ENCODE data around the gene KCP. TPM values are rescaled to one million over a fixed set of nuclear protein-coding genes. Genes with fewer than 3 reads are reported as not detected.

Gene KCP
- total RNA-seq, 4 donors from 2014 or later, result 0.18 to 3.5 TPM; not detected in 2

DNA sequence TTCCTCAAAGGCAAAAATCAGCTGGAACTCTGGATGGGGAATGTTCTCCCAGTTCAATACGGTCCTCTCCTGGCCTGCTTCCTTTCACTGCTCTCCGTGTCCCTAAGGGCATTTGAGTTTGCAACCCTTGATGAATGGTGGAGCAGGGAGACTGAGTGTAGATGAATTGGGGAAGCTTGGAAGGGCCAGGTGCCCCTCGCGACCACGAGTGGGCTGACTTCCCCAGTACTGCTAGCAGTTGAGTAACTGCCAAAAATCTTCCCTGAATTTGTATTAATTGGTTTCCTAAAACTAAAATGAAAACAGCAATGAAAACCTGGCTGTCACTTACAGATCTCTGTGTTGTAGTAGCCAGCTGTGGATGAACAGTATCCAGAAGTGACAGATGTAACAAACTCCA lies 40.8 kb upstream of the KCP start:
- H3K36me3 ChIP-seq, result no peaks in the 10 kb centered on the region
- H3K9me3 ChIP-seq, result no peaks in the 10 kb centered on the region
- no peak overlapping the region for H3K4me3 ChIP-seq
- H3K27ac ChIP-seq, result no peak overlapping the region
- intact Hi-C loops (cut with DNase I; ENCODE audit: low total_unique reads), result no loop called here
- H3K4me1 ChIP-seq, result no peaks in the 10 kb centered on the region
- TF ChIP-seq CTCF (IDR thresholded peaks at IDR 0.05) (no peak), POLR2A (IDR thresholded peaks at IDR 0.05) (no peak)
- no peaks in the 10 kb centered on the region for H3K27me3 ChIP-seq
- no peak for DNase-seq

GRCh38 chr7:128948976-128949760 lies 38.7 kb upstream of the KCP start:
- Histone ChIP-seq H3K4me3 (no peak overlapping the region), H3K27me3 (no peaks in the 10 kb centered on the region), H3K27ac (no peak overlapping the region), H3K9me3 (no peaks in the 10 kb centered on the region), H3K4me1 (no peaks in the 10 kb centered on the region), H3K36me3 (no peaks in the 10 kb centered on the region)
- DNase-seq, result no peak
- intact Hi-C loops (cut with DNase I; ENCODE audit: low total_unique reads), result no loop called here
- TF ChIP-seq POLR2A (IDR thresholded peaks at IDR 0.05) (no peak), CTCF (IDR thresholded peaks at IDR 0.05) (no peak)

DNA sequence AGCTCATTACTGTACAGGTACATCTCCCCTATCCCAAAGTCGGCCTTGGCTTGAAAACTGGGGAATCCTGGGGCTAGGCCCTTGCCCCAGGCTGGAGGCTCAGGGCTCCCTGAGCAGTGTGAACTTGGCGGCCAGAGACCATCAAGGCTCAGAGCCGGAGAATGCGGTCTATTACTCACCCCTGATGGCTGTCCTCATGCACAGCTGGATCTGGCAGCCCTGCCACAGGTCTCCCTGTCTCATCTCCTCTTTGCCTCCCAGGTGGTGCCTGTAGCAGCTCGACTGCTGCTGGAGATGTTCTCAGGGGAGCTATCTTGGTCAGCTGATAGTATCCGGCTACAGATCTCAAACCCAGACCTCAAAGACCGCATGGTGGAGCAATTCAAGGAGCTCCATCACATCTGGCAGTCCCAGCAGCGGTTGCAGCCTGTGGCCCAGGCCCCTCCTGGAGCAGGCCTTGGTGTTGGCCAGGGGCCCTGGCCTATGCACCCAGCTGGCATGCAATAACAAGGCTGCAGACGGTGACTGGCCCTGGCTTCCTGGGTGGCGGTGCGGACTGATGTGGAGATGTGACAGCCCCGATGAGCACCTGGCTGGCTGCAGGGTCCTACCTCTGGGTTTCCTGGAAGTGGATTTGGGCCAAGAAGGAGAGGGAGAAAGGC lies 37.9 kb upstream of the KCP start:
- H3K36me3 ChIP-seq, result no peaks in the 10 kb centered on the region
- H3K27ac ChIP-seq, result no peak overlapping the region
- H3K9me3 ChIP-seq, result no peaks in the 10 kb centered on the region
- H3K27me3 ChIP-seq, result no peaks in the 10 kb centered on the region
- TF ChIP-seq POLR2A (IDR thresholded peaks at IDR 0.05), result no peak
- no peak for TF ChIP-seq CTCF (IDR thresholded peaks at IDR 0.05)
- H3K4me3 ChIP-seq, result no peak overlapping the region
- no peaks in the 10 kb centered on the region for H3K4me1 ChIP-seq
- intact Hi-C loops (cut with DNase I; ENCODE audit: low total_unique reads), result no loop called here
- no peak for DNase-seq

- no peak for DNase-seq
- intact Hi-C loops (cut with DNase I; ENCODE audit: low total_unique reads), result no loop called here
- Histone ChIP-seq H3K36me3 (no peaks in the 10 kb centered on the region), H3K4me3 (no peak overlapping the region), H3K27ac (no peak overlapping the region), H3K4me1 (no peaks in the 10 kb centered on the region), H3K9me3 (no peaks in the 10 kb centered on the region), H3K27me3 (no peaks in the 10 kb centered on the region)
- TF ChIP-seq CTCF (IDR thresholded peaks at IDR 0.05) (no peak), POLR2A (IDR thresholded peaks at IDR 0.05) (no peak)
Measured at GRCh38 chr7:128947854-128948253, 37.3 kb upstream of the KCP start.

Measured in uterus (tissue), 4 donors.